Omental fat pad (tissue), 4 donors: Measurements from ENCODE around the gene ZNF66. TPM values are rescaled to one million over a fixed set of nuclear protein-coding genes. Genes with fewer than 3 reads are reported as not detected.
"Not testable (repeated sequence)": the region's sequence is repeated elsewhere in the genome, so short reads cannot be mapped to it uniquely, and the experiment has no call there.

Experiments used
- ATAC-seq: fragments of 150-250 bp; one replicate; pipeline ENCODE4 v1.9.1; 2016; ENCODE audit warnings: mild to moderate bottlenecking, moderate library complexity; ENCODE audit not compliant: low FRiP score
- DNase-seq: peaks from one replicate; pipeline ENCODE4 v3.0.0-alpha.2; 2019; ENCODE audit warnings: low spot score
- total RNA-seq, 4 donors: library from RNA; depleted of rRNA; stranded (reverse); fragments of >200 nt; gene quantifications; one replicate each; pipeline ENCODE4 v1.1.0, GENCODE V29; 2016
- TF ChIP-seq, protein P1 (sequence below), 3 donors: fragments of 450-650 bp; IDR thresholded peaks; one replicate each; pipeline ENCODE4 v1.5.1; 2016 to 2017; ENCODE audit warnings: antibody characterized with exemption in 3 of 3, mild to moderate bottlenecking in 3 of 3, moderate library complexity in 2 of 3

Gene ZNF66
- 1 to 10 TPM; 2.0 to 6.6 (median 4.0) TPM for total RNA-seq

DNA sequence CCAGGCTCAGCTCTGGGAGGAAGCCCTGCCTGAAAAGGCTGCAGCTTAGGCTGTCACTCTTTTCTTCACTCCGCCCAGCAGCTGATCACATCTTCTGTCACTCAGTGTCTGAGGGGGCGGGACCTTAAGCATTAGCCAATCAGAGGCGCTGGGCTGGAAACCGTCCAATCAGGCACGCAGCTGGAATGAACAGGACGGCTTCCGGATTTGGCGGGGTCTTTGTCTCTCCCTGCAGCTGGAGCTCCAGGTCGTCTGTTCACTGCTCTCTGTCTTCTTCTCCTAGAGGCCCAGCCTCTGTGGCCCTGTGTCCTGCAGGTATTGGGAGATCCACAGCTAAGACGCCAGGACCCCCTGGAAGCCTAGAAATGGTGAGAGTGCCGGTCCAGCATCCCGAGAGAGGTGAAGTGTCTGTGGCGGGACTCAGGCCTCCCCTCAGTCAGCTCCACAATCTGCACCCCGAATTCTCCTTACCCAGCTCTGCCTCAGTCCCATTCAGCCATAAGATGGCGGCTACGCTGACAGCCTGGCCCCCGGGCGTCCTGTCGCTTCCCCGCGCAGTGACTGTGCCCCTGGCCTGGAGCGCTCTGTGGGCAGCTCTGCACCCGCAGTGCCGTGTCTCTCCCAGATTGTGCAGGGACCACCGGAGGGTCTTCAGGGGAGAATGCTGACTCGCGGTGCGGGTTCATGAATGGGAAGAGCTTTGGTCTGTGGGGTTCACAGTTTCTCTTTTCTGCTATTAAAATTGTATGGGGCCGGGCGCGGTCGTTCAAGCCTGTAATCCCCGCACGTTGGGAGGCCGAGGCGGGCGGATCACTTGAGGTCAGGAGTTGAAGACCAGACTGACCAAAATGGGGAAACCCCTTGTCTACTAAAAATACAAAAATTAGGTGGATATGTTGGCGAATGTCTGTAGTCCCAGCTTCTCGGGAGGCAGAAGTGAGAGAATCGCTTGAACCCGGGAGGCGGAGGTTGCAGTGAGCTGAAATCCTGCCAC is at the start of gene ZNF66:
Gene ZNF66, plus strand, starts transcription at position 222 of the 994 bp plus-strand sequence. Its CDS starts 144 bp downstream, at position 366.
- peak; percentile 95 for DNase-seq
- TF ChIP-seq, protein P1, sequence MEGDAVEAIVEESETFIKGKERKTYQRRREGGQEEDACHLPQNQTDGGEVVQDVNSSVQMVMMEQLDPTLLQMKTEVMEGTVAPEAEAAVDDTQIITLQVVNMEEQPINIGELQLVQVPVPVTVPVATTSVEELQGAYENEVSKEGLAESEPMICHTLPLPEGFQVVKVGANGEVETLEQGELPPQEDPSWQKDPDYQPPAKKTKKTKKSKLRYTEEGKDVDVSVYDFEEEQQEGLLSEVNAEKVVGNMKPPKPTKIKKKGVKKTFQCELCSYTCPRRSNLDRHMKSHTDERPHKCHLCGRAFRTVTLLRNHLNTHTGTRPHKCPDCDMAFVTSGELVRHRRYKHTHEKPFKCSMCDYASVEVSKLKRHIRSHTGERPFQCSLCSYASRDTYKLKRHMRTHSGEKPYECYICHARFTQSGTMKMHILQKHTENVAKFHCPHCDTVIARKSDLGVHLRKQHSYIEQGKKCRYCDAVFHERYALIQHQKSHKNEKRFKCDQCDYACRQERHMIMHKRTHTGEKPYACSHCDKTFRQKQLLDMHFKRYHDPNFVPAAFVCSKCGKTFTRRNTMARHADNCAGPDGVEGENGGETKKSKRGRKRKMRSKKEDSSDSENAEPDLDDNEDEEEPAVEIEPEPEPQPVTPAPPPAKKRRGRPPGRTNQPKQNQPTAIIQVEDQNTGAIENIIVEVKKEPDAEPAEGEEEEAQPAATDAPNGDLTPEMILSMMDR (IDR thresholded peaks at IDR 0.05): no peak
- peak; percentile 100 for ATAC-seq

DNA sequence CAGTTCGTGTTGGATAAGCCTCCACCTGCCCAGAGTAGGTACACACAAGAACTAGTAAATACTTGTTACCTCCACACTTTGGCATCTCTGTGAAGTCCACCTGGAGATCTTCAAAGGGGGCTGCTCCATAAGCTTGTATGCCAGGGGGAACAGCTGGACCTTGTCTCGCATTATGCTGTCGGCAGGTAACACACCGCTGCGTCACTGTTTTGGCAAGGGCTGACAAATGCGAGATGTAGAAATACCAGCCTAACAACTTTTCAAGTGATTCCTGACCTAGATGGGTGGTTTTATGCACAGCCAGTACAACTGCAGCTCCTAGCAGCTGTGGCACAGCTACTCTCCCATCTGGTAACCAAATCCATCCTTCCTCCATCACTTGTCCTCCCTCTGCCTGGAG is 25.9 kb upstream of the ZNF66 start:
- ATAC-seq: not testable (repeated sequence)

DNA sequence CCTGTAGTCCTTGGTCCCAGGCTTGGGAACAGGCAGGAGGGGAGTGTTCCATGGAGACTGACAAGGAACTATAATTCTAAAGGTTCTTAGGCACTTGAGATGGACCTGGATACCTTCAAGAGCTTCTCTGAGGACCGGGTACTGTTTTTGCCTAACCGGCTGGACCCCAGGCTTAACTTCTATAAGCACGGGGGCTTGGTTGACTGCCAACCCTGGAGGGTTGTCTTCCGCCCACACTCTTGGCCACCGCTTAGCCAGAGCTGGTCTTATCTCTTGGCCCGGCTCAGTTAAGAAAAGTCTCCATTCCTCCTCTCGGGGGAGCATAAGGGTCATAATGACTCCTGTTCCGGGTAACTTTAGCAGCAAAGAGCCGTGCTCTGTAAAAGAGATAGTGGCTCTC is 23.8 kb upstream of the ZNF66 start:
- not testable (repeated sequence) for DNase-seq

More for the DNA sequence above, 25.9 kb upstream of the ZNF66 start:
- not testable (repeated sequence) for DNase-seq

DNA sequence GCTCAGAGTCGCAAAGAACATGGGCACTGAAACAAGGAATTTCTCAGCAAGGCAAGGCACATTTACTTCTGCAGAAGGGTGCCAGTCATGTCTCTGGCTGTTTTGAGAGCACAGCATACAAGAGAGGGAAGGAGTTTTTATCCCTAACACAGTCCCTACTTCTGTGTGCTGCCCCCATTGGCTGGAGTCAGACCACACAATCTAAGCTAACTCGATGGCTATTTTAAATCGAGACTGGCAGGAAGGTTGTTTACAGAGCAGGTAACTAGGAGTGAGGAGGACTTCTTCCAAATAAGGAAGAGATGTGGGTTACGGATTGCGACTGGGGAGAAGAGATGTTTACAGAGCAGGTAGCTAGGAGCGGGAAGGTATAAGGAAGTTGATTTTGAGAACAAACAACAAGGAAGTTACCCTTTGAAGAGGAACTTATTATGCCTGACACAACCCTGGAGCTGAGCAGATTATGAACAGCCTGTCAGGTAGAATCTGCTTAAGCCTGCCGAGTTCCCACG is 6.8 kb upstream of the ZNF66 start:
- ATAC-seq, DNase-seq: not testable (repeated sequence)

More for the DNA sequence above, 23.8 kb upstream of the ZNF66 start:
- ATAC-seq: not testable (repeated sequence)

DNA sequence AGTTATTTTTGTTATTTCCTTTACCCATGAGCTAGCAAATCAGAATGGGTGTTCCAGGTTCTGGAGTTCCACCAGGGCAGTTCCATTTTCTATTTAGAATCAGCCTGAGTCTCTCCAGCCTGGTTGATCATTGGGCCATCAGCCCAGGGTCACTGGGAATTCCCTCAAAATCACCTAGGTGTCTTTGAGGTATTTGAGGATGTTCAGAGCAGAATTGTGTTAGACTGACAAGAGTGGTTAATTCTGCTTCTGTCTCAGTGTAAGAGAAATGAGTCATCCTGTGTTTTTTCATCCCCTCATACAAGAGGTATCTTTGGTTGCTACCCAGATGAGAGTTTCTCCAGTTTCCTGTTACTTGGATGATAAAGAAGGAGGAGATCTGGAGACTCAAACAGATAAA is 11.7 kb downstream of the ZNF66 start:
- ATAC-seq (no peak), DNase-seq (no peak)
- TF ChIP-seq, protein P1 (IDR thresholded peaks at IDR 0.05): no peak

DNA sequence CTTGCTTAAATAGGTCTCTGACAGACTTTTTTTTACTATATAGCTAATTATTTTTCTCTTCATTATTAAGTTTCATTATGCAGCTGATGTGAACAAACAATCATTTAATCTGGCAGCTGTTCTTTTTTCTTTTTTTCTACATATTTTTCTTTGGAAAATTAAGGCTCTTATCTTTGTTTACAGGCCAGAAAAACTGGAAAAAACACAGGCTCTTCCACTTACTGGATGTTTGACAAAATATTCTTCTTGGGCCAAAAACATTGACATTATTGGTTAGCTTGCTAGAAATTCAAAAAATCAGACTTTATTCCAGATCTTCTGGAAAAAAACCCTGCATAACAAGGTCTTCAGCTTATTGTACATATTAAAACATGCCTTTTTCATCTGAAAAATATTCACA is 15.7 kb downstream of the ZNF66 start:
- DNase-seq (no peak), ATAC-seq (no peak)
- TF ChIP-seq, protein P1 (IDR thresholded peaks at IDR 0.05): no peak

DNA sequence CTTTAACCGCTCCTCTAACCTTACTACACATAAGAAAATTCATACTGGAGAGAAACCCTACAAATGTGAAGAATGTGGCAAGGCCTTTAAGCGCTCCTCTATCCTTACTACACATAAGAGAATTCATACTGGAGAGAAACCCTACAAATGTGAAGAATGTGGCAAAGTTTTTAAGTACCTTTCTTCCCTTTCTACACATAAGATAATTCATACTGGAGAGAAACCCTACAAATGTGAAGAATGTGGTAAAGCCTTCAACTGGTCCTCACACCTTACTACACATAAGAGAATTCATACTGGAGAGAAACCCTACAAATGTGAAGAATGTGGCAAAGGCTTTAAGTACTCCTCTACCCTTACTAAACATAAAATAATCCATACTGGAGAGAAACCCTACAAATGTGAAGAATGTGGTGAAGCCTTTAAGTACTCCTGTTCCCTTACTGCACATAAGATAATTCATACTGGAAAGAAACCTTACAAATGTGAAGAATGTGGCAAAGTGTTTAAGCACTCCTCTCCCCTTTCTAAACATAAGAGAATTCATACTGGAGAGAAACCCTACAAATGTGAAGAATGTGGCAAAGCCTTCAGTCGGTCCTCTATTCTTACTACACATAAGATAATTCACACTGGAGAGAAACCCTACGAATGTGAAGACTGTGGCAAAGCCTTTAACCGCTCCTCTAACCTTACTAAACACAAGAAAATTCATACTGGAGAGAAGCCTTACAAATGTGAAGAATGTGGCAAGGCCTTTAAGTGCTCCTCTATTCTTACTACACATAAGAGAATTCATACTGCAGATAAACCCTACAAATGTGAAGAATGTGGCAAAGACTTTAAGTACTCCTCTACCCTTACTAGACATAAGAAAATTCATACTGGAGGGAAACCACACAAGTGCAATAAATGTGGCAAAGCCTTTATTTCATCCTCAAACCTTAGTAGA is 30.5 kb downstream of the ZNF66 start:
- not testable (repeated sequence) for DNase-seq

DNA sequence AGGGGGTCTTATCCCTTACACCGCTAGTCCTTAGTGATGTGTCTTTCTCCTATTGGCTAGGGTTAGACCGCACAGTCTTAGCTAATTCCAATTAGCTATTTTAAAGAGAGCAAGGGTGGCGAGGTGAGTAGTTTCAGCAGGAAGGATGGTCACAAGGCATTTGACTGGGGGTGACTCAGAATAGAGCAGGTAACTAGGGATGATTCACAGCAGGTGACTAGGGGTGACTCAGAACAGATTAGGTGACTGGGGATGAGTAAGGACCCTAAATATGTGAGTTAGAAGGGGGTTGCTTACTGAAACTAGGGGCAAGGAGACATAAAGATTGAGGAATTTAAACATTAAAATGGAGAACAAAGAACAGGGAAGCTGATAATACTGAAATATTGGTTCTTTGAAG is 64.3 kb downstream of the ZNF66 start:
- TF ChIP-seq, protein P1 (IDR thresholded peaks at IDR 0.05): no peak
- ATAC-seq (no peak), DNase-seq (no peak)

More for the DNA sequence above, 30.5 kb downstream of the ZNF66 start:
- ATAC-seq: not testable (repeated sequence)

Other genes with a start within 250 kb of the ZNF66 start
- gene ZNF737, start 210.5 kb upstream of the ZNF66 start, total RNA-seq: 10 to 100 TPM in 1 of 4 donors, 1 to 10 TPM in 3; 4.9 to 18.4 (median 7.9) TPM
- 10 to 100 TPM in 3 of 4 donors, 1 to 10 TPM in 1; 7.8 to 15.7 (median 13.3) TPM for gene ZNF626, start 114.7 kb upstream of the ZNF66 start, total RNA-seq
- gene ZNF85, start 146.9 kb downstream of the ZNF66 start, total RNA-seq: 10 to 100 TPM in 1 of 4 donors, 1 to 10 TPM in 3; 1.9 to 12.8 (median 3.0) TPM
- gene ZNF430, start 244.4 kb downstream of the ZNF66 start, total RNA-seq: 10 to 100 TPM in 3 of 4 donors, 1 to 10 TPM in 1; 4.8 to 19.9 (median 12.5) TPM